GM12891 (cell line): ENCODE results near the gene ZC3H13.

Experiments used
- POLR2AphosphoS5 ChIP-seq: IDR thresholded peaks from 2 replicates; pipeline ENCODE4 v1.6.1; 2011; ENCODE audit warnings: low read depth, low read length, control low read depth
- TAF1 ChIP-seq: IDR thresholded peaks from 2 replicates; pipeline ENCODE4 v1.6.1; 2011; ENCODE audit warnings: low read depth, low read length, control low read depth

- TF ChIP-seq POLR2AphosphoS5 (no peak), TAF1 (no peak)
Measured at GRCh38 chr13:46043647-46044046, 8.9 kb downstream of the ZC3H13 start.
